Osteoblast (primary cell): ENCODE data around the gene GCSAML. TPM values are rescaled to one million over a fixed set of nuclear protein-coding genes. Genes with fewer than 3 reads are reported as not detected.

Experiments used
- DNase-seq: peaks from one replicate; pipeline ENCODE4 v3.0.0; 2011; ENCODE audit warnings: low spot score, mixed read lengths; ENCODE audit not compliant: insufficient read length; ENCODE audit errors: missing footprints
- H2AFZ ChIP-seq: 2 replicates; pipeline ENCODE4 v1.6.0; 2011; ENCODE audit warnings: mild to moderate bottlenecking, low read length
- H3K27ac ChIP-seq: 2 replicates; pipeline ENCODE4 v1.5.1; 2011; ENCODE audit warnings: mild to moderate bottlenecking, low read depth, low read length, moderate library complexity
- H3K27me3 ChIP-seq: 2 replicates; pipeline ENCODE4 v1.6.0; 2012; ENCODE audit warnings: mild to moderate bottlenecking, control low read depth, inconsistent platforms, low read length, moderate library complexity; ENCODE audit not compliant: insufficient read depth
- H3K36me3 ChIP-seq: 2 replicates; pipeline ENCODE4 v1.5.1; 2011; ENCODE audit warnings: mild to moderate bottlenecking, low read length, control low read depth, moderate library complexity; ENCODE audit not compliant: insufficient read depth
- H3K4me1 ChIP-seq: 2 replicates; pipeline ENCODE4 v1.5.1; 2011; ENCODE audit warnings: mild to moderate bottlenecking, low read length, control low read depth, moderate library complexity; ENCODE audit not compliant: insufficient read depth
- H3K4me2 ChIP-seq: 2 replicates; pipeline ENCODE4 v1.6.0; 2011; ENCODE audit warnings: mild to moderate bottlenecking, low read length; ENCODE audit not compliant: insufficient read depth
- H3K4me3 ChIP-seq: fragments of 200-600 bp; sonication (generic); 3 replicates; pipeline ENCODE4 v1.5.1; 2012; ENCODE audit warnings: mild to moderate bottlenecking, low read length, inconsistent platforms; ENCODE audit not compliant: insufficient read depth
- H3K79me2 ChIP-seq: 2 replicates; pipeline ENCODE4 v1.6.0; 2012; ENCODE audit warnings: mild to moderate bottlenecking, low read length, control low read depth, inconsistent platforms; ENCODE audit not compliant: insufficient read depth
- H3K9me3 ChIP-seq: 2 replicates; pipeline ENCODE4 v1.5.1; 2011; ENCODE audit warnings: low read depth, low read length, control low read depth
- H4K20me1 ChIP-seq: 2 replicates; pipeline ENCODE4 v1.6.0; 2012; ENCODE audit warnings: mild to moderate bottlenecking, low read length, control low read depth; ENCODE audit not compliant: insufficient read depth
- small RNA-seq: library from RNA; depleted of rRNA; stranded (forward); fragments of <200 nt; gene quantifications from one replicate; pipeline ENCODE3, GENCODE V24; 2012
- total RNA-seq: library from RNA; depleted of rRNA; stranded (reverse); fragments of >200 nt; gene quantifications from 2 replicates; pipeline ENCODE4 v1.2.3, GENCODE V29; 2012
- TF ChIP-seq, protein P1 (sequence below): IDR thresholded peaks from 2 replicates; pipeline ENCODE4 v1.5.1; 2011; ENCODE audit warnings: mild to moderate bottlenecking, low read depth, low read length, moderate library complexity; ENCODE audit errors: extremely low read depth

The GCSAML gene
- total RNA-seq, 1 donor = not detected

DNA sequence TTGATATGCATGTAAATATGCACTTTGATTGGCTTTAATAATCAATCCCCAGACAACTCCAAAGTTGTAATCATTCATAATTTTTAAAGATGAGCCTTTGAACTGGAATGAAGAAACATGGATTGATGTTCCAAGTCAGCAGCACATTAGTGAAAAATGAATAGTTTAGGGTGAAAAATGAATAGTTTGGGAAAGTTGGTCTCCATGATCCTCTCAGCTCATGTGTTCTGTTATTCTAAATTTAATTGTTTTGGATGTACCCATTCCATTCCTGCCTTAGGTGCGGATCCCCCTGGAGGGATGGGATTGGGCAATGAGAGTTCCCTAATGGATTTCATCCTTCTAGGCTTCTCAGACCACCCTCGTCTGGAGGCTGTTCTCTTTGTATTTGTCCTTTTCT is 56.4 kb downstream of the GCSAML start, which contains the start of gene OR2G3:
TSS of gene OR2G3 (plus strand) at position 301 of the 400 bp plus-strand sequence. CDS start at position 301, 0 bp downstream.
- Histone ChIP-seq H2AFZ (no peak within 1 kb of the TSS), H3K4me2 (no peak within 1 kb of the TSS), H4K20me1 (no peaks in the 10 kb centered on the region), H3K27me3 (no peaks in the 10 kb centered on the region), H3K27ac (no peak within 1 kb of the TSS), H3K9me3 (peaks cover 5% of the 10 kb centered on the region), H3K79me2 (no peaks in the 10 kb centered on the region), H3K36me3 (no peaks in the 10 kb centered on the region), H3K4me3 (no peak within 1 kb of the TSS), H3K4me1 (no peaks in the 10 kb centered on the region)
- DNase-seq = no peak
- TF ChIP-seq, protein P1, sequence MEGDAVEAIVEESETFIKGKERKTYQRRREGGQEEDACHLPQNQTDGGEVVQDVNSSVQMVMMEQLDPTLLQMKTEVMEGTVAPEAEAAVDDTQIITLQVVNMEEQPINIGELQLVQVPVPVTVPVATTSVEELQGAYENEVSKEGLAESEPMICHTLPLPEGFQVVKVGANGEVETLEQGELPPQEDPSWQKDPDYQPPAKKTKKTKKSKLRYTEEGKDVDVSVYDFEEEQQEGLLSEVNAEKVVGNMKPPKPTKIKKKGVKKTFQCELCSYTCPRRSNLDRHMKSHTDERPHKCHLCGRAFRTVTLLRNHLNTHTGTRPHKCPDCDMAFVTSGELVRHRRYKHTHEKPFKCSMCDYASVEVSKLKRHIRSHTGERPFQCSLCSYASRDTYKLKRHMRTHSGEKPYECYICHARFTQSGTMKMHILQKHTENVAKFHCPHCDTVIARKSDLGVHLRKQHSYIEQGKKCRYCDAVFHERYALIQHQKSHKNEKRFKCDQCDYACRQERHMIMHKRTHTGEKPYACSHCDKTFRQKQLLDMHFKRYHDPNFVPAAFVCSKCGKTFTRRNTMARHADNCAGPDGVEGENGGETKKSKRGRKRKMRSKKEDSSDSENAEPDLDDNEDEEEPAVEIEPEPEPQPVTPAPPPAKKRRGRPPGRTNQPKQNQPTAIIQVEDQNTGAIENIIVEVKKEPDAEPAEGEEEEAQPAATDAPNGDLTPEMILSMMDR = no peak

DNA sequence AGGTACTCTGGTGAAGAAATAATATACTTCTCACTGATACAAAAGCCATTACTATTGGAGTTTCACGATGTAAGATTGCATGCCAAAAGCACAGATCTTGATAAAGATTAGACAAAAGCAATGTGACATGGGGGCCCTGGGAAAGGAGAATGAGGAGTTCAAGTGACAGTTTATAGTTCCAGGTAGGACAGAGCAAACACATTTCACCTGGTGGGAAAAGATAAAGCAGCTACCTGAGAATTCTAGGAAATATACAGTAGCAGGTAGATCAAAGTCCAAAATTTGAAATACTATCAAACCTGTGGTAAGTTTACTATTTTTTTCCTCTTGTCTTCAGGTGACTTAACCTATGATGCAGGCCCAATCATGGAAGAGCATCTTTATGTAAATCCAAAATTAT is 64.5 kb downstream of the GCSAML start:
- H3K4me3 ChIP-seq = no peak overlapping the region
- DNase-seq = no peak
- H3K79me2 ChIP-seq = no peaks in the 10 kb centered on the region
- H3K9me3 ChIP-seq = no peaks in the 10 kb centered on the region
- TF ChIP-seq, protein P1 = no peak
- no peaks in the 10 kb centered on the region for H3K27me3 ChIP-seq
- no peak overlapping the region for H3K27ac ChIP-seq
- no peaks in the 10 kb centered on the region for H4K20me1 ChIP-seq
- no peak overlapping the region for H3K4me2 ChIP-seq
- no peaks in the 10 kb centered on the region for H3K4me1 ChIP-seq
- no peak overlapping the region for H2AFZ ChIP-seq
- H3K36me3 ChIP-seq = no peaks in the 10 kb centered on the region

DNA sequence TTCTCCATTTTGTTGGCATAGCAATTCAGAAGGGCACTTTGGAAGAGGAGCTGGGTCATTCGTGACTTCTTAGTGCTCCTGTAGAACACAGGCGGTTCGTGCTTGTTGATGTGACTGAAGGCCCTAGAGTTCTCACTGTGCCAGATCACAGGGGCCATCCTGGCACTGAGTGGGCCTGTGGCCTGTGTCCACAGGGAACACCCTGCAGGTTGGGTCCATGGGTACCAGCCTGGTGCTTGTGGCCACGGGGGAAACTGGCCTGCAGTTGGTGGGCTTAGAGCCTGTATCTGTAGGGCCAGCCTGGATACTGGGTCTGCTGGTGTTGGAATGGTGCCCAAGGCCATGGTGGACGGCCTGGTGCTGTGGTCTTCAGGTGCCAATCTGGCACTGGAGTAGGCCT is 65.7 kb downstream of the GCSAML start:
- no peak for DNase-seq
- no peaks in the 10 kb centered on the region for H3K36me3 ChIP-seq
- no peak overlapping the region for H3K4me2 ChIP-seq
- H3K4me3 ChIP-seq = no peak overlapping the region
- TF ChIP-seq, protein P1 = no peak
- H3K79me2 ChIP-seq = no peaks in the 10 kb centered on the region
- no peak overlapping the region for H3K27ac ChIP-seq
- H3K4me1 ChIP-seq = no peaks in the 10 kb centered on the region
- no peaks in the 10 kb centered on the region for H3K27me3 ChIP-seq
- no peaks in the 10 kb centered on the region for H4K20me1 ChIP-seq
- no peak overlapping the region for H2AFZ ChIP-seq
- H3K9me3 ChIP-seq = no peaks in the 10 kb centered on the region

Small RNA genes within 50 kb of the gene (small RNA-seq; reads per million reads assigned to genes)
- not detected for gene RF00026

Other genes with a start within 250 kb of the GCSAML start
- gene ZNF496, start 217.3 kb upstream of the GCSAML start, total RNA-seq = 27.7 and 29.3 TPM in 2 replicates
- gene NLRP3, start 133.0 kb upstream of the GCSAML start, total RNA-seq = 0.36 and 0.59 TPM in 2 replicates
- gene OR2B11, start 91.0 kb upstream of the GCSAML start, total RNA-seq = not detected in 2 replicates
- gene OR2C3, start 12.7 kb upstream of the GCSAML start, total RNA-seq = not detected in 2 replicates
- gene OR2G2, start 39.2 kb downstream of the GCSAML start, total RNA-seq = not detected in 2 replicates
- gene OR2G3, start 56.5 kb downstream of the GCSAML start, total RNA-seq = not detected in 2 replicates
- not detected in 2 replicates for gene OR13G1, start 130.6 kb downstream of the GCSAML start, total RNA-seq
- not detected in 2 replicates for gene OR6F1, start 167.5 kb downstream of the GCSAML start, total RNA-seq
- gene OR14K1, start 189.5 kb downstream of the GCSAML start, total RNA-seq = 0.36 TPM in 1 of 2 replicates, not detected in the other
- not detected in 2 replicates for gene OR14A2, start 199.0 kb downstream of the GCSAML start, total RNA-seq
- not detected in 2 replicates for gene OR1C1, start 211.4 kb downstream of the GCSAML start, total RNA-seq